Measurements from ENCODE around the gene FUCA2.
"Not testable (repeated sequence)": the region's sequence is repeated elsewhere in the genome, so short reads cannot be mapped to it uniquely, and the experiment has no call there.

FUCA2 gene

DNA sequence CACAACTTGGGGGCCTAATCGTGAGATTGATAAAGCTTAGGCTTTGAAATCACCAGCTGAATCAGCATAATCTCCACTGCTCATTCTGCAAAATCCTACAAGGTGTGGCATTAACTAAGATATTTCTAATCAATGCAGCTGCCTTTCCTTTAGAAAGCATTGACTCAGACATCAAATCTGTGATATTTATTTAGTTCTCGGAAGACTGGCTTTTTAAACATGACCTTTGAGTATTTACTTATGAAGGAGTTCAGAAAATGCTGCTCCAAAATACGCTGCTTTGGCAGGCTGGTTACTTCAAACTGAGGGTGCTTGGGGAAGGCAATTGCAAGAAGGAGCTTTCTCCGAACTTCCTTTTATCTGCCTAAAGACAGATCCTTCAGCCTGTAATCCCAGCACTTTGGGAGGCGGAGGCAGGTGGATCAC is 23.7 kb upstream of the FUCA2 start:
- no peak for DNase-seq

DNA sequence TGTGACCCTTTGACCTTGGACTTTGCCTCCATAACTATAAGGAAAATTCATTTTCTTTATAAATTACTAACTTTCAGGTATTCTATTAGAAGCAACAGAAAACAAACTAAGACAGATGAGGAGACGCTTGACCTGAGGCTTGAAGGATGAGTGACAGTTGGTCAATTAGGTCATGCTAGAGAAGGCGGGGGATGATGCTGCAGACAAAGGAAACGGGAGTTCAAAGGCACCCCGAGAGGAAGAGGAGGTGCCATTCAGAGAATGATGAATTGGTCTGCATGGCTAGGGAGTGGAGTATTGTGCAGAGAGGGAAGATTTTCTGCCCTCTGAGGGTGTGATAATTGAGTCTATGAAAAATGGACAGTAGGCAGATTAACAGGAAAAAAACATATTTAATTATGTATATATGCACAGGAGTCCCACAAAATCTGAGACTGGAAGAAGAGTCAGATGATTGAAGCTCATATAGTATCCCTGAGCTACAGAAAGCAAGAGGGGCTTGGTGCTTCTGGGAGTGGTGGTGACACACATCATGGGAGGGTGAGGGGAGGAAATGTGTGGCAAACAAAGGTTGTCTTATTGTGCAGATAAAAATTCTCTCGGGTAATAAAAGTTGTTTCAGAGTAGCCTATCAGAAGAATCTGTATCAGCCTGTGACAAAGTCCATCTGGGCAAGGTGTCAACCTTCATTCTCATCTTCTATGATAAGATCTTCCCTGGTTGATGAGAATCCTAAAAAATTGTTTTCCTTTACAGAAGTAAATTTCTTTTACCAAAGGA is 20.4 kb upstream of the FUCA2 start:
- no peak for DNase-seq

DNA sequence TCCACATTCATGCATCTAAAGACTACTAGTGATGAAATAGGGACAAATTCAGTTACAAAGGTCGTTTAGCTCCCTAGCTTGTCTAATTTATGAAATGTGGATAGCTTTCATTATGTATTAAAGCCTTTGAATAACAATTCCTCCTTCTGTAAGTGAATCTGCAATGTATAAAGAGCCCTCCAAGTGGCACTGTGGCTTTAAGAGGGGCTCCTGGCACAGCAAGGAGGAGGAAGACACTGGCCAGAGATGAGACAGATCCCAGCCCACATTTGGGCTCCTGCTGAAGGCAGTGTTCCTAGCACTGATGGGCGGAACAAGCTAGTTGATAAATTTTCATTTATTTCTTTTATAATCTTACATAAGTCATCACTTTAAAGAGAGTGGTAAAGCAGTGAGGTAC is 17.6 kb upstream of the FUCA2 start:
- no peak for DNase-seq

DNA sequence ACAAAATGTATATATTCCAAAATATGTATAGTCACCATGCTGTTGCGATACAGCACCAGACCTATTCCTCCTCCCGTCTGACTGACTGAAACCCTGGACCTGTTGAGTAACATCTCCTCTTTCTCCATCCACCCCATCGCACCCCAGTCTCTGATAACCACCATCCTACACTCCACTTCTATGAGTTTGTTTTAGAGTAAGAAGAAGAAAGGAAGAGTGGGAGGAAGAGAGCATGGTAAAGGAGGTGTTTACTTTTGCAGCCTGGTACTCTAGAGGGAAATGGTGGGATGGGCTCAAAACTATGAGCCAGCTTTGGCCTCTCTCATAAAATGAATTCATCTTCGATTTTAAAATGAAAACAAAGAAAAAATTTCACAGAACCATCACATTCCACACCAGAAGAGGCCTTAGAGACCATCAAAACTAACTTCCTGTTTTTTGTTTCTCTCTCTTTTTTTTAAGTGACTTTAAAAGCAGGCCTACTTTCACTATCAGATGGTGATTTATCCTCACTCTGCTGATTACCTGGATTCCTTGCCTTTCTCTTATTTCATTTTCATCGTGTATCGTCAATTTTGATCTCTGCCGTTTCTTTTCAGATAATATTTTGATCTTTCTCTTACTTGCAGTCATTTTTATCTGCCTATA is 16.8 kb upstream of the FUCA2 start:
- DNase-seq, result no peak

DNA sequence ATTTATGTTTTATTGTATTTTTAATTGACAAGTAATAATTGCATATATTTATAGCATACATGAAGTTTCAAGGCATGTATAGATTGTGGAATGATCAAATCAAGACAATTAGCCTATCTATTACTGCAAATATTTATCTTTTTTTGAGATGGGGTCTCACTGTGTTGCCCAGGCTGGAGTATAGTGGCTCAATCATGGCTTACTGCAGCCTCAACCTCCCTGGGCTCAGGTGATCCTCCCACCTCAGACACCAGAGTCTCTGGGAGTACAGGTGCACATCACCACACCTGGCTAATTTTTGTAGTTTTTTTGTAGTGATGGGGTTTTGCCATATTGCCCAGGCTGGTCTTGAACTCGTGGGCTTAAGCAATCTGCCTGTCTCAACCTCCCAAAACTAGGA is 16.2 kb upstream of the FUCA2 start:
- DNase-seq, result no peak

DNA sequence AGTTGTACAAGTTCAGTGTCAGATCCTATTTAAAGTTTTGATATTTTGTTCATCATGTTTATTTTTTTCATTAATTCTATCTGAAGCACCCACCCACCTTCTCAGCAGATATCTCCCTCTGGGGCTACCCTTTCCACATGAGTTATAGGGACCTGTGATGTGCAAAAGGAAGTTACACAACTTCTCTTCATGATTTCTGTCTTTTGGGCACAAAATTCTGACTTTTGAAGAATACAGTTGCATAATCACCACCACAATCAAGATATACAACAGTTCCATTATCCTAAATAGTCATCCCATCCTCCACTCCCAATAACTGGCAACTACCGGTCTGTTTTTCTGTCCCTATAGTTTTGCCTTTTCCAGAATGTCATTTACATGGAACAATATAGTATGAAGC is 13.8 kb upstream of the FUCA2 start:
- DNase-seq, result no peak

DNA sequence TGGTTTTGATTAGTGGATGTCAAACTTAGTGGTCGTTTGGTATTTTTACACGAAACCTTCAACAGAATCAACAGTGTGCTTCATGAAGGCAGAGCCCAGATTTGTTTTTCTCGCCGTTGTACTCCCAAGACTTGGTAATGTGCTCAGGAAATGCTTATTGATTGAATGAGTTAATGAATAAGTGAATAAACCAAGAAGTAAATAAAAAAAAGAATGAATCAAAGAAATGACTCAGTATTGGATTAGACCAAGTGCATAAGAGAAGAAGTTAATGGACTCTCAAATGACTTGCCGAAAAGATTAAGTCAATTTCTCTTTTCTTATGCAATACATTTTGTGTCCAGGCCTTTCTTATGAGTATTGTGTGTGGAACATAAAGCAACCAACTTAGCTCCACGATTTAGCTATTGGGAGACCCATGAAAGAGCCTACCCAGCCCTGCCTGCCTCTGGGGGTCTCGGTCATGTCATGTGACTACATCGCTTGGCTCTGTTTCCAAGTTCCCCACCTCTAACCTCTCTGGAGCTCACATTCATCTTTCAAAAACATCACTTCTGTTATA is 10.6 kb upstream of the FUCA2 start:
- no peak for DNase-seq

DNA sequence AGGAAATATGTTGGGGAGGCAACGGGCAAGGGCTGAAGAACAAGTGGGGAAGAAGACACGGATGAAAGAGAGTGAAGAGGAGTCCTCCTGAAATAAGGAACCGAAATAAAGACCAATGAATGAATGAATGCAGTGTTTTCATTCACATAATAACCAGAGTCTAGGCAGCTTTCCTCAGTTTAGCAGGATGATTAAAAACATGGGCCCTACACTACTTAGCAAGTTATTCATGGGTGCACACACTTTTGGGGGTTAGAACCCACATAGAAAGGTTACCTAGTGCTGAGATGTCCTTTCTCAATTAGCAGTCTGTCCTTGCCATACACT is 5.9 kb upstream of the FUCA2 start:
- DNase-seq, result no peak

DNA sequence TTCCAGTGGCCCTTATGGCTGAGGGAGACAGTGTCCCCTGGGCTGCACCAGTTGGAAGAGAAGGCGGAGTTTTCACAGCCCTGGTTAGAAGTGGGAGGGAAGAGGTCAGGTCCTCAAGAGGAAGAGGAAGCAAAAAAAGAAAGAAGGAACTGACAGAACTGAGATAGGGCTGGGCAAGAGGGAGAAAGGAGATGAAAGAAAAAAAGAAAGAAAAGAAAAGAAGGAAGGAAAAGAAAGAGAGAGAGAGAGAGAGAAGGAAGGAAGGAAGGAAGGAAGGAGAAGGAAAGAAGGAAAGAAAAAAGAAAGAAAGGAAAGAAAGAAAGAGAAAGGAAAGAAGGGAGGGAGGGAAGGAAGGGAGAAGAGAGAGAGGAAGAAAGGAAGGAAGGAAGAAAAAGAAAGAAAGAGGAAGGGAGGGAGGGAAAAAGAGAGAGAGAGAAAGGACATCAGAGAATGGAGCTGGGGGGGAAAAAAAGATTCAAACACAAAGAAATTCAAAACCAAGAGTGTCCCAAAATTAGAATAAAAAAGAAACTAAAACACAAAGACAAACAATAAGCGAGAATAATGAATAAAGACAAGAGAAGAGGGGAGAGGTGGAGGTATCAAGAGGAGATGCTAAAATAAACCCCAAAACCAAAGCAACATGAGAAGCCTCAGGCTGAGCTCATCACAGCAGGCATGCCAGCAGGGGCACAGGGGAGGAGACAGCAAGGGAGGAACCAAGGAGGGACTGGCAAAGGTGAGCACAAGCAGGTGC is 5.3 kb upstream of the FUCA2 start:
- no peak for DNase-seq

DNA sequence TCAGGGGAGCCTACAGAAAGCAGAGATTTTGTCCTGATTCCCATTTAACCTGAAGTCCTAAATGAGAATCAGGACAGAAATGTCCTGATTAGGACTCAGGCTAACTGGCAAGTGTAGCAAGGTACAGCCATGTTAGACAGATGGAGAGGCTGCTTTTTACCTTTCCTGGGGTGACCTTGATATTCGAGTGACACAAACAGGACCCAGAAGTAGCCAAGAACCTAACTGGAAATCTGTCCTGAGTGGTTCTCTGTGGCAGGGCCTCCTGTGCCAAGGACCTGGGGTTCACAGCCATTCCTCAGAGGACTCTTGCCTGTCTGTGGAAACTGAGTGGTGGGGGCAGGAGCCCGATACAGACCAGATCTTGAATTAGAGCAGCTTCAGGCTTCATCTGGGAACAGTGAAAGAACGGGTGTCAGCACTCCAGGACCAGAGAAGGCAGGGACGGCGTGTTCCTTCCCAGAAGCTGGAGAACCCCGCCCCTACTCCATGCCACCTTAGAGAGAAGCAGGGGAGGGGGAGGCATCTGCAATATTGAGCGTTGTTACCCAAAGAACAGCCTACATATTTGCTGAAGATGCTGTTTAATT is 4.3 kb upstream of the FUCA2 start:
- DNase-seq, result no peak

DNA sequence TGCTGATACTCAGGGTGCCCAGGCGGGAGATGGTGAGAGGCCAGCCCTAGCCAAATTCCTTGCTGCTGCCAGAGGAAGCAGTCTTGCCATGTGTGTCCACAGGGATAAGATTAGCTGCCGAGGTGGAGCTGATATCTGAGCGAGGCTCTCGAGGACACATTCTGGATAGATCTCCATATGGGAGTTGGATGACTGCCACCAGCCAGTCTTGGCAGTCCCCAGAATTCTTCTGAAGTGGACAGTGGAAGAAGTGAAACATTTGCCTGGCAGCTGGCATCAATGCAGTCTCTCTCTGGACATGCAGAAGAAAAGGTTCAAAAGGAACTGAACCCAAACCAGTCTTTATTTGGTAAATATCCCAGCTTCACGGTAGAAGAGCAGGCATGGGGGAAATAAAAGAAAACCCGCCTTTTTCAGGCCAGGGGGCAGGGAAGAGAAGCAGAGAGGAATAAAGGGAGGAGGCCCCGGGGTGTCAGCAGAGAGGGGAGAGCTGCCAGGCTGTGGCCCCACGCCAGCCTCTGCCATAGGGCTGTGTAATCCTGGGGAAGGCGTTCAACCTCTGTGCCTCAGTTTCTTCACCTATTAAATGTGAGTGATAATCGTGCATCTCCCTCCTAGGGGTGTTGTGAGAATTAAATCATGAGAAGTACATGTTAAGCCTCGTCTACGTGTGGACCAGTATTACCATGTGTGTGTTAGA is 3.7 kb upstream of the FUCA2 start:
- DNase-seq, result no peak

DNA sequence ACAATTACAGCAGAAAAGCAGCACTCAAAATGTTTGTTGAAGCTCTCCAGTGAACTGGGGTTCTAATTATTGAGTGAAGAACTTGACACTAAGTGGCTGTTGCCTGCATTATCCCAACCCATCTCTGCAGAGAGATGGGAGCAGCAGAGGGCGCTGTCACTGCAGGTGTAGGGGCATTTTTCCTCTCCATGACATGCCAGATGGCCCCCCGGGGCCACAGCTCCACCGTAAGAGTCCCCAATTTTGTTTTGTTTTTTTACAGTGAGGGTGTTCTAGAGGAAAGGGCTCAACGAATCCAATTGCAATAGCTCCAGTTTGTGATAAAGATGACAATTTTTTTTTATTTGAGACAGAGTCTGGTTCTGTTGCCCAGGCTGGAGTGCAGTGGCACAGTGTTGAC is 1.9 kb upstream of the FUCA2 start:
- DNase-seq, result peak in 1 of 2 experiments; percentile 91

DNA sequence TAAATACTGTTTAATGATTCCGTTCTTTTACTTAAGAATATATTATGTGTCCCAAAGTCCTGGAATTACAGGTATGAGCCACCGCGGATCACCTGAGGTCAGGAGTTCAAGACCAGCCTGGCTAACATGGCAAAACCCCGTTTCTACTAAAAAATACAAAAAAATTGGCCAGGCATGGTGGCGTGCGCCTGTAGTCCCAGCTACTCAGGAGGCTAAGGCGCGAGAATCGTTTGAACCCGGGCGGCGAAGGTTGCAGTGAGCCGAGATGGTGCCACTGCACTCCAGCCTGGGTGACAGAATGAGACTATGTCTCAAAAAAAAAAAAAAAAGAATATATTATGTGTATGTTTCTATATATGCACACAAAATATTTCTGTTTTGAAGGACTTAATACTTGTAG is 1.2 kb downstream of the FUCA2 start:
- not testable (repeated sequence) for DNase-seq

DNA sequence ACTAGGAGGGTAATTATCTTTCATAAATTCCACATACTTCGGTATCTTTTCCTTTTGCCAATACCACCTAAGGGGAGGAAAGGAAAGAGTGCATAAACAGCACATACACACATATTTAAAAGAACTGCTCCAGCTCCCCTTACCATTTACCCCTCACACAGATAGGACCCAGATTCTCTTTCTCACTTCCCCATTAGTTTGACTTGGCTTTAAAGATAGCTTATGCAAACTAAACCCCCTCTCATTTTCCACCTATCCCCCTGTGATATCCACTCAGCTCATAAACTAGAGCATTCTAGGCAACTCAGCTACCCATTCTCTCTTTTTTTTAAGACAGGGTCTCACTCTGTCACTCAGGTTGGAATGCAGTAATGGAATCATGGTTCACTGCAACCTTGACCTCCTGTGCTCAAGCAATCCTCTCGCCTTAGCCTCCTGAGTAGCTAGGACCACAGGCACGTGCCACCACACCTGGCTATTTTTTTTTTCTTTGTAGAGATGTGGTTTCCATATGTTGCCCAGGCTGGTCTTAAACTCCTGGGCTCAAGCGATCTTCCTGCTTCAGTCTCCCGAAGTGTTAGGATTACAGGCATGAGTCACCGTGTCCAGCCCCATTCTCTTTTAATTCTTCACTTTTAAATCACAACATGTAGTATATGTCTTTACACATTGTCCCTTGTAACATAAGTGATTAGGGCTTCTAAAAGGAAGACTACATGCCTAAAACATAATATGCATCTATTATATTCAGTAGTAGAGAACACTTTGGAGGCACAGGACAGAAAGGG is 4.0 kb downstream of the FUCA2 start:
- DNase-seq, result no peak

DNA sequence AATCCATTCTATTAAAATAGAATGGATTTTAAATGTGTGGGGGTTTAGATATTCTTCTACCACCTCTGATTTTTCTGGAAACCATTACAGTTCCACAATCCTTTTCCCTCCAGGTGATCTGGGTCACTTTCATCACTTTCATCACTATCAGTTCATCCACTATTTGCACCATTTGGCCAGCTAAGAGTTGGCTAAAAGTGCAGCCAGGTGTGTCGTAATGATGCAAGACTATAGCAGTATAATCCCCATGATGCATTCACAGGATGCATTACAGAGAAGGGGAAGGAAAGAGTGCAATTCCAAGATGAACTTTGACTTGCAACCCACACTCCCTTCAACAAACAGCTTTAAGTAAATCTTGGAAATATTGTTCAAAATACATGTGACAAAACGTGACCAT is 4.9 kb downstream of the FUCA2 start:
- DNase-seq, result no peak

DNA sequence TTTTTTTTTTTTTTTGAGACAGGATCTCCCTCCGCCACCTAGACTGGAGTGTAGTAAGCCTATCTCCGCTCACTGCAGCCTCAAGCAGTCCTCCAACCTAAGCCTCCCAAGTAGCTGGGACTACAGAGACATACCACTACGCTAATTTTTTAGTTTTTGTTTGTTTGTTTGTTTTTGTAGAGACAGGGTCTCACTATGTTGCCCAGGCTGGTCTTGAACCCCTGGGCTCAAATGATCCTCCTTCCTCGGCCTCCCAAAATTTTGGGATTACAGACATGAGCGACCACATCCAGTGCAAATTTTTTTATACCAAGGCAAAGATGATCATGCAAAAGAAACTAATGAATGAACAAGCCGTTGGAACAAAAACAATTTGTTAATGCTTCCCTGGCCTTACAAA is 5.3 kb downstream of the FUCA2 start:
- no peak for DNase-seq

DNA sequence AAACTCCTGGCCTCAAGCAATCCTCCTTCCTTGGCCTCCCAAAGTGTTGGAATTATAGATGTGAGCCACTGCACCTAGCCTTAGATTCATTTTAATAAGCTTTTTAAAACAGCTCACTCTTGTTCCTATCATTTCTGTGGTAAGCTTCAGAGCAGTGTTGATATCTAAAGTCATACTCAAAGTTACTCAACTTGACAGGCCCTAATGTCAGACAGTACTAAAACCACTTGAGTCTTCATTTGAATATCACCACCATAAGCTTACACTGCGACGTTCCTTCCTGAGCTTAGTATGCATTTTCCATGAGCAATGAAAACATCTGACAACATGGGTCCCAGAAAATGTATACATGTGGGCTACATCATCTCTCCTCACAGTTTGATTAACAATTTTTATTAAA is 6.0 kb downstream of the FUCA2 start:
- DNase-seq, result no peak

DNA sequence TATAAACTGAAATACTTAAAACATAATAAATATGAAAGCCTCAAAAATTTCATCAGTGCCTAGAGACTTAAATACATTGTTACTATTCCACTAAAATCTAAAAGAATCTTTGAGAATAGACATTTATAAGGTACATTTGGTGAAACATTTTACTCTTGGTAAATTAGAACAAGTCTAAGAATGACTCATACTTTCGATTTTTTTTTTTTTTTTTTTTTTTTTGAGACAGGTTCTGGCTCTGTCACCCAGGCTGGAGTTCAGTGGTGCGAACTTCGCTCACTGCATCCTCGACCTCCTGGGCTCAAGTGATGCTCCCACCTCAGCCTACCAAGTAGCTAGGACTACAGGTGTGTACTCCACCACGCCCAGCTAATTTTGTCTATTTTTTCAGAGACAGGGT is 6.4 kb downstream of the FUCA2 start:
- DNase-seq, result no peak

DNA sequence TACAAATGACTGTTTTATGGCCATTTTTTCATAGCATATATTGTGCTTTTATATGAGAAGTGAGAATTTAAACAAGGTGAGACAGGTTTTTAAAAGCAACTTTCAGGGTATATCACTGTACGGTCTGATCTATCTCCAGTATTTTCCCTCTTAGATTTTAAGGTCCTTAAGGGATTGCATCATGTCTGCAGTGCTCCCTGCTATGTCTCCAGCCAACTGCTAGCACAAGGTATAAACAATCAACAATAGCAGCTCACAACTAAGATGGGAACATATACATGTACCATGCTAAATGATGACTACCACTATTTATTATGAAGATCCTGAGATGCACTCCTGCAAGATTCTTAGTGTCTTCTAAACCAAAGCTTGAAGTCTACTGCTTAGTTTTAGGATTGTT is 7.2 kb downstream of the FUCA2 start:
- no peak for DNase-seq

DNA sequence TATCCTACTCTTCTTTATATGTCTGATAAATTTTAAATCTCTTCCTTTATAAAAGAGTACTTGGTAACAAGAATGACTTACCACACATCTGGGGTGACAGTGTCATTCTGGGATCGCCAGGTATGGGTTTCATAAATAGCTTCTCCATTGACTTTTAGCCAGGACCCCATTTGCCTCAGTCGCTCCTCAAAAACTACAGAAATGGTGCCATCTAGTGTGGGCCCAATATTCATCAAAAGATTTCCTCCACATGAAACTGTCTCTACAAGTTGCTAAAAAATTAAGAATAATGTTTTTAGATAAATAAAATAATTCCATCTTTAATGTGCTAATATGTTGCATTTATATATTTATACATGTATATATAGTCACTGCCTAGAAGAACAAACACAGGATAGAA is 9.7 kb downstream of the FUCA2 start:
- DNase-seq, result no peak

DNA sequence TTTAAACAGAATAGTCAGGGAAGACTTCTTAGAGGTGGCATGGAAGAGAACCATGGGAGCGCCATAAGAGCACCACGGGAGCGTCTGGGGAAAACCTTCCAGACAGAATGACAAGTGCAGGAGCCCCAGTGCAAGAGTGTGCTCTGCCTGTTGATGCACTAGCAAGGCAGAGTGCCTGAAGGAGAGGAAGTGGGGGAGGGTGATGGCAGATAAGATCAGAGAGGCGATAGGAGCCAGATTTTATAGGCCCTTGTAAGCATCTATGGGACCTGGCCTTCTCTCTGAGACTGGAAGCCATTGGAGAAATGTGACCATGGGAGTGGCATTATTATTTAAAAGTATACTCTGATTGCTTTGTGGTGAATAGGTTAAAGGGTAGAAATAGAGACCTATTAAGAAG is 13.1 kb downstream of the FUCA2 start:
- DNase-seq, result no peak

DNA sequence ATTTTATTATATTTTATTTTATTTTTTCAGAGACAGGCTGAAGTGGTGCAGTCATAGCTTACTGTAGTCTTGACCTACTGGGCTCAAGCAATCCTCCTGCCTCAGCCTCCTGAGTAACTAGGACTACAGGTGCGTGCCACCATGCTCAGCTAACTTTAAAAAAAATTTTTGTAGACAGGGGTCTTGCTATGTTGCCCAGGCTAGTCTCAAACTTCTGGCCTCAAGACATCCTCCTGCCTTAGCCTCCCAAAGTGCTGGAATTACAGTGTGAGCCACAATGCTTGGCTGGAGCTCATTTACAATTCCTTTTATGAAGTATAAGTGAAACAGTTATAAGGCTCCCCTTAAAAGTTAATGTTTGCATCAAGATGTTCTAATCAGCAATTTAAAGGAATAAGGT is 14.5 kb downstream of the FUCA2 start:
- no peak for DNase-seq
